Right ventricle myocardium superior (tissue), 1 donor: ENCODE results near the gene SLC6A6. TPM values are rescaled to one million over a fixed set of nuclear protein-coding genes. Genes with fewer than 3 reads are reported as not detected.

Experiments
- ATAC-seq: fragments of 200-7000 bp; cut with Tn5 transposase; one replicate; pipeline ENCODE4 v1.9.1; 2020; ENCODE audit warnings: mild to moderate bottlenecking; ENCODE audit not compliant: poor library complexity
- DNase-seq: peaks from one replicate; pipeline ENCODE4 v3.0.0-alpha.2; 2020
- intact Hi-C: fragments of 100-400 bp; cut with DNase I; formaldehyde crosslinking; loops from one replicate; pipeline ENCODE4 v1.11.2; 2022
- total RNA-seq: library from RNA; stranded (reverse); fragmentation: NEBNext Ultra II Directional; extraction: Animal tissue kit (Norgen Biotek cat#: 25700); gene quantifications from one replicate; pipeline ENCODE4 v1.2.1, GENCODE V29; 2021
- donor health status: DM: no; HTN: yes; CAD: no; lungs with severe emphysema.

Gene SLC6A6
- total RNA-seq, 1 donor from 2014 or later, result 13.5 TPM

DNA sequence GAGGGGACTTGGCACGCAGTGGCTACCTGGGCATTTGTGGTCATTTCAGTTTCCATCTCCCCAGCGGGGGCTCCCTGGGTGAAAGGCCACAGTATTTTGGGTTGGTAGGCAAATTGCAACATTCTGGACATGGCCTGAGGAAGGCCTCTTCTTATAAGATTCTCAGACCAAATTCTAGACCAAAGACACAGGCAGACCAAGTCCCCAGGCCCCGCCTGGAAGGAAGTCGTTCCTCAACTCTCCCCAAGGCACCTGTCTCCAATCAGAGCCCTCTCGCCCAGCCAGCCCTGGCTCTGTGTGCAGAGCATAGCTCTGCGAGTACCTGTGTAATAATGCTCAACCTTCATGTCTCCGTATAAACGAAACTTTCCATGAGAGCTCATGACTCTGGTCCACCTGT, 84.7 kb downstream of the SLC6A6 start:
- DNase-seq, result peak; percentile 17
- ATAC-seq, result no peak
- intact Hi-C loops, result no loop called here

DNA sequence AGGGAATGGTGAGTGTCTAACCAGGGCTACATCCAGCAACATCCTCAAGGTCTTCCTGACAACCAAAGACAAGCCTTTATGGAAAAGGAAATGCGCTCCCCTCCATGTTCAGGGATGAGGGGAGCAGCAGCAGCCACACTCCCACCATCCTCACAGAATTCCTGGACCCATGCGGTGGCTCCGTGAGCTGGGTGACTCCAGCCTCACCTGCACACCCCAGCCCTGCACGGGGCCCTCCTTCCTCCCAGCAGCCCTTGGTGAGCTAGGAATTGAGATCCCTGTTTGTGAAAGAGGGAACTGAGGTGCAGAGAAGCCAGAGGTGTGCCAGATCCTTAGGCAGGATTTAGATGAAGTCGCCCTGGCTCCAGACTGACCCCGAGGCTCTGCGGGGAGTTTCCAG, 85.4 kb downstream of the SLC6A6 start:
- DNase-seq (peak; percentile 25), ATAC-seq (no peak)
- intact Hi-C loops, result no loop called here

- intact Hi-C loops, result no loop called here
- DNase-seq, result peak; percentile 11
- ATAC-seq, result no peak
Observed at GRCh38 chr3:14488286-14489041, 86.1 kb downstream of the SLC6A6 start.

GRCh38 chr3:14489641-14490040, 87.2 kb downstream of the SLC6A6 start:
- intact Hi-C loops, result no loop called here
- ATAC-seq (no peak), DNase-seq (no peak)

DNA sequence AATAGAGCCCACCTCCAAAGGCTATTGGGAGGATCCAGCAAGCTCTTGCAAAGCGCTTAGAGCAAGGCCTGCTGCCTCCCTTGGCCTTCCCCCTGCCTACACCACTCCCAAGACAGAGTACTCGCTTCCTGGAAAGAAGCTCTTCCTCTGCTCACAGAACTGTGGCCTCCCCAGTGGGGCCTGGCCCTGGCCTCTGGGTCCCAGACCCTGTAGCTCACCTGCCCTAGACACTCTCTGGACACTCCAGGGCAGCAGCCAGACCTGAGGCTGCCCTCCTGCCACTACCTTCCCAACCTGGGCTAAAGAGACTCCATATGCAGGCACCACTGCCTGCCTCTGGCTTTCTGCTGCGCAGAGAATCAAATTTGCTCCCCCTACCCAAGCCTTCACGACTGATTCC, 87.8 kb downstream of the SLC6A6 start:
- ATAC-seq, result no peak
- intact Hi-C loops, result no loop called here

GRCh38 chr3:14490831-14491230, 88.4 kb downstream of the SLC6A6 start:
- ATAC-seq, result no peak
- intact Hi-C loops, result no loop called here
- DNase-seq, result no peak

More for the DNA sequence above, 87.8 kb downstream of the SLC6A6 start:
- DNase-seq, result peak; percentile 10

DNA sequence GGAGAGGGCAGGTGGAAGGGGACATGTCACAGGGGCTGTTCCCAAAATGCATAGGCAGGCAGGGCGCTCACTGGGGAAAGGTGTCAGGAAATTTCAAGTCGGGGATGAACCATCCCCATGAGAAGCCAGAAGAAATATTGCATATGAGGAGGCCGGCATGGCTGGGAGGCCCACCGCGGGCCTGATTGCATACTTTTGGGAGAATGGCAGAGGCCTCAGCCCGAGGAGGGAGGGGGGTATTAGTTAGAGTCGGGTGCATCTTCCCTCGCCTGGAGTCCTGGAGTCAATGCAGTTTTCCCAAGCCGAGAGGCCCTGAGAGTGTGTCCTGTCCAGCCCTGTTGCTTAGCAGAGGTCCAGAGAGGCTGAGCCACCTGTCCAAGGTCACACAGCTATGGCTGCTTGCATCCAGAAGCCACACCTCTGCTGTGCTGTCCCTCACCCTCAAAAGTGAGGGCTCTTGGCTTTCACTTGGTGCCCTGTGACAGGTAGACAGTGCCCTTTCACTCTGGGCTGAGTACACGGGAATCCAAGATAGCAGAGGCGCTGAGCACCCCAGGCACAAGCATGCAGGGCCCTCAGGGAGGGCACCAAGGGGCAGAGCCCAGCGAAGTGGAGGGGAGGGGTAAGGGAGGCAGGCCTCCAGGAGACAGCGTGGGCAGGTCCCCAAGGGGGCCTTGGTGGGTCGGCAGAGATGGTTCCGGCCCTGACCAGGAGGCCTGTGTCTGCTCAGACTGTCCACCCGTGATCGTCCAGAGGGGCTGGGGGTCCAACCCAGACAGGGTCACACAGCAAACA, 89.2 kb downstream of the SLC6A6 start:
- DNase-seq, result peak; percentile 28
- intact Hi-C loops, result no loop called here
- no peak for ATAC-seq

DNA sequence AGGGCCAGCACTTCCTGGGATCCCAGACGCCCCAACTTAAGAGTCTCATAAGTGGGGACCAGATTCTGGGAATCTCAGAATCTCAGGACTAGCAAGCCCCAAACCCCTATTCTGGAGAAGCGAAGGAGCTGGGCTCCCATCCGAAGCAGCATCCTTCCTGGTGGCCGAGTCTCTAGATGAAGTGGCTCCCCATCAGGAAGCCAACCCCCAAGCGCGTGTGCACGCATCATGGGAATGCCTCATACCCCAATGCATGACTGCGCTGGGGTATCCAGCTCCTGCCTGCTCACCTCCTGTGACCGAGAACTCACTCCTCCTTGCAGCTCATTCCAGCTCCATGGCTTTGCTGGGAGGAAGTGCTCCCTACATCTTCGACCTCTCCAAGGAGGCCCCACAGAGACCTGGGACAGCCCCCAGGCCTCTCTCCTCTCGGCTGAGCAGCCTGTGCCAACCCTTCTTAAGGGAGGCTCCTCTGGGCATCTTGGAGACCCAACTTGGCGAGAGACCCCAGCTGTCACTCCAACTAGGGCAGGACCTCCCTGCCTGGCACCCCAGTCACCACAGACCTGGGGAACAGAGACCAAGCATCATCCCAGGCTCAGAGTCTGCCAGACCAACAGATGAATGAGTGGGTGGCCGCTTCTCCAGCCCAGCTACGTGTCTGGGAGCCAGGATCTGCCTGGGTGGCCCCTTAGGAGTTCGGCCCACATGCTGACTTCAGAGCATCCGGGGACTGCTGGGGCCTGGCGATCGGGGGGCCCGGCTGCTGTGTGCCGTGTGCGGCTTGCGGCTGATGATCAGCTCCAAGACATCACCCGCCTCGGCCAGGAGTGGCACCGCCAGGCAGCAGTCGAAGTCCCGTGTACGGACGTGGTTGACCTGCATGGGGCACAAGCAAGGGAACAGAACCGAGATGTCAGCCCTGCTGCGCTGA, 90.8 kb downstream of the SLC6A6 start:
- intact Hi-C loops, result no loop called here
- DNase-seq, result peak; percentile 33
- ATAC-seq, result no peak

- ATAC-seq (no peak), DNase-seq (peak; percentile 22)
- intact Hi-C loops, result no loop called here
Observed at GRCh38 chr3:14494279-14494972, 92.0 kb downstream of the SLC6A6 start.

- intact Hi-C loops, result no loop called here
- ATAC-seq (no peak), DNase-seq (peak; percentile 10)
Observed at GRCh38 chr3:14494973-14495300, 92.5 kb downstream of the SLC6A6 start.

GRCh38 chr3:14496351-14496750, 93.9 kb downstream of the SLC6A6 start:
- no peak for DNase-seq
- intact Hi-C loops, result no loop called here
- ATAC-seq, result no peak

DNA sequence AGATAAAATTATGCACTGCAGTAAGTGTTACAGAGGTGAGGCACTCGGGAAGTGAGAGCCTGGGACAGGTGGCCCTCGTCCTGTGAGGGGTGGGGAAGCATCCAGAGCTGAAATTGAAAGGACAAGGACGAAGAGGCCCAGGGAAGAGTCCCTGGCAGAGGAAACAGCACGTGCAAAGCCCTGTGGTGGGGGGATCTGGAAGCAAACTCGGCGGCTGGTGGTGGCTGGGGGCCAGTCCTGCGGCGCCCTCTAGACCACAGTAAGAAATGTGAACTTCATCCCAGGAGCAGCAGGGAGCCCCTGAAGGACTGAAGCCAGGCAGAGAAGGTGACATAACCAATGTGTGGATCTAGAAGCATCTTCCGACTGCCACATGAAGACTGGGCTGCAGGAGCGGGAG, 94.9 kb downstream of the SLC6A6 start:
- ATAC-seq (no peak), DNase-seq (no peak)
- intact Hi-C loops, result no loop called here

DNA sequence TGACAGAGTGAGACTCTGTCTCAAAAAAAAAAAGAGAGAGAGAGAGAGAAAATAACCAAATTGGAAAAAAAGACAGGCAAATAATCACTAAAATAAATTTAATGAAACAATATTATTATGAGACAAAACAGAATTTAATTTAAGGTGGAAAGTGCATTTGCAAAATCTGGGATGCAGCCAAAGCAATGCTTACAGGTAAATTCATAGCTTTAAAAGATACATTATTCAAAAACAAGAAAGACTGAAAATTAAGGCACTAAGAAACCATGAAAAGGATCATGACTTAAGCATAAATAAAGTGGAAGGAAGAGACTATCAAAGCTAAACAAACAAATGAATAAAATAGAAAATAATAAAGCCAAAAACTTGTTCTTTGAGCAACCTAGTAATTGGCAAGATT, 100.1 kb downstream of the SLC6A6 start:
- intact Hi-C loops, result loop anchor here (10.0 kb wide), 1 partner anchor 412 kb away; no protein-coding TSS in a partner anchor
- no peak for DNase-seq

DNA sequence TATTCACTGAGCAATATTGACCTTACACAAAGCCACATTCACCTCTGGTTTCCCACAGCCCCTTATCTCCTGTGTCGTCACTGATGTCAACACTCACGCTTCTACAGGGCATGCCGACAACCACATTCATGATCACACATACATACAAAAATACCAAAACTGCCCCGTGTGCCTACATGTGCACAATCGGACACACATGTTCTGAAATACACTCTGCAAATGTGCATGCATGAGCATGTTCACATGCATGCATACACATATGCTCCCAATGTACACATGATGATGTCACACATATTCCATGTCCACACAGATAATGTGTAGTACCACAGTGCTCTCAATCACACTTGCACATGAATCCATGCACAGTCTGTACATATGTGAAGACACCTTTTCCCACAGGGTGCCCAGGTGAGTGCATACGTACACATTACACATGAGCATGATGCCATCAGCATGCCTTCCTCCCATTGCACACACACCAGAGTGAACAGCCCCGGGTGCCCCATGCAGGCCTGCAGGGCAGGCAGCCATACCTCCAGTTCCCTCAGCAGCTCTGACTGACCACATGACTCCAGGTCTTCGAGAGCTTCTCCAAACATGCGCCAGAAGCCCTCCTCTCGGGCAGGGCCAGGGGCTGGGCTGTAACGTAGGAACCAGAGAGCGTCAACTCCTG, 100.8 kb downstream of the SLC6A6 start:
- ATAC-seq (no peak), DNase-seq (no peak)
- intact Hi-C loops, result loop anchor here (10.0 kb wide), 1 partner anchor 412 kb away; no protein-coding TSS in a partner anchor

More for the DNA sequence above, 100.1 kb downstream of the SLC6A6 start:
- no peak for ATAC-seq

DNA sequence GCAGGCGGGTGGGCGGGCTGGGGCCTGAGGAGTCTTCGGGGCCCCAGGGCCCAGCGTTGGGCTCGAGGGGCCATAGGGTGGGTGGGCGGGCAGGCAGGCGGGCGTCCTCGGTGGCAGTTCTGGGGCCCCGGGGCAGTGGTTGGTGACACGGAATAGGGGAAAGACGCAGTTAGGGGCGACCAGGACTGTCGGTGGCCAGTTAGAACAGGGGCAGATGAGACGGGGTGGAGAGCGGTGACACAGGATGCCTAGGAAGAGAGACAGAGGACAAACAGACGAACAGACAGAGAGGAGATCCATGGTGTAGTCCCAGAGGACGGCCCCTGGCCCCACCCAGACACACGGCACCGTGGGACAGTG, 101.3 kb downstream of the SLC6A6 start:
- ATAC-seq (no peak), DNase-seq (no peak)
- intact Hi-C loops, result loop anchor here (10.0 kb wide), 1 partner anchor 411 kb away; no protein-coding TSS in a partner anchor

- intact Hi-C loops, result loop anchor here (10.0 kb wide), 1 partner anchor 410 kb away; no protein-coding TSS in a partner anchor
- no peak for DNase-seq
- no peak for ATAC-seq
Observed at GRCh38 chr3:14505001-14505802, 102.8 kb downstream of the SLC6A6 start.
